GM12878 (cell line): ENCODE data around the gene CD96. TPM values are rescaled to one million over a fixed set of nuclear protein-coding genes. Genes with fewer than 3 reads are reported as not detected.

Experiments
- BACH1 ChIP-seq: fragments of 450-650 bp; IDR thresholded peaks from 2 replicates; pipeline ENCODE4 v1.6.1; 2017; ENCODE audit warnings: mild to moderate bottlenecking, borderline replicate concordance
- CUX1 ChIP-seq: IDR thresholded peaks from 2 replicates; pipeline ENCODE4 v1.6.1; 2012; ENCODE audit warnings: improper control_type of control experiment, low read depth, low read length; ENCODE audit not compliant: insufficient replicate concordance
- E2F4 ChIP-seq: IDR thresholded peaks from 2 replicates; pipeline ENCODE4 v1.6.1; 2012; ENCODE audit warnings: low read depth, low read length, improper control_type of control experiment
- ESRRA ChIP-seq: IDR thresholded peaks from 2 replicates; pipeline ENCODE4 v1.6.1; 2012; ENCODE audit warnings: mild to moderate bottlenecking, low read length, improper control_type of control experiment
- GABPA ChIP-seq: IDR thresholded peaks from 2 replicates; pipeline ENCODE4 v1.6.1; 2014; ENCODE audit warnings: antibody characterized with exemption, low read depth, mild to moderate bottlenecking, inconsistent platforms
- IKZF2 ChIP-seq, 2 experiments: fragments of 450-650 bp; IDR thresholded peaks; 2 replicates each; pipeline ENCODE4 v1.6.1; 2017; ENCODE audit warnings: mild to moderate bottlenecking in 2 of 2, moderate library complexity in 2 of 2
- IRF5 ChIP-seq: fragments of 450-650 bp; IDR thresholded peaks from 2 replicates; pipeline ENCODE4 v1.6.1; 2017; ENCODE audit warnings: borderline replicate concordance
- LARP7 ChIP-seq: fragments of 450-650 bp; IDR thresholded peaks from 2 replicates; pipeline ENCODE4 v1.6.1; 2017; ENCODE audit warnings: mild to moderate bottlenecking
- MEF2B ChIP-seq: fragments of 450-650 bp; IDR thresholded peaks from 2 replicates; pipeline ENCODE4 v1.6.1; 2018; ENCODE audit warnings: mild to moderate bottlenecking, moderate library complexity; ENCODE audit not compliant: partially characterized antibody, poor library complexity, severe bottlenecking
- MTA2 ChIP-seq: fragments of 450-650 bp; IDR thresholded peaks from 2 replicates; pipeline ENCODE4 v1.6.1; 2016; ENCODE audit warnings: low read depth, mild to moderate bottlenecking, moderate library complexity
- NFYB ChIP-seq: IDR thresholded peaks from 2 replicates; pipeline ENCODE4 v1.6.1; 2011; ENCODE audit warnings: low read depth, mild to moderate bottlenecking, low read length, improper control_type of control experiment, moderate library complexity; ENCODE audit not compliant: insufficient read depth
- POU2F2 ChIP-seq: IDR thresholded peaks from 3 replicates; pipeline ENCODE4 v1.6.1; 2011; ENCODE audit warnings: low read depth, mild to moderate bottlenecking, low read length, borderline replicate concordance
- PRDM15 ChIP-seq: fragments of 450-650 bp; formaldehyde crosslinking; IDR thresholded peaks from 2 replicates; pipeline ENCODE4 v1.4.0; 2020; ENCODE audit warnings: mild to moderate bottlenecking, moderate library complexity
- RUNX3 ChIP-seq: IDR thresholded peaks from 2 replicates; pipeline ENCODE4 v1.6.1; 2012; ENCODE audit warnings: low read length, inconsistent platforms
- SREBF1 ChIP-seq: IDR thresholded peaks from 2 replicates; pipeline ENCODE4 v1.6.1; 2012; ENCODE audit warnings: mild to moderate bottlenecking, low read length
- TARDBP ChIP-seq: IDR thresholded peaks from 2 replicates; pipeline ENCODE4 v1.6.1; 2016; ENCODE audit warnings: borderline replicate concordance
- ZNF274 ChIP-seq: IDR thresholded peaks from one replicate; pipeline ENCODE4 v1.8.0; 2011; ENCODE audit not compliant: insufficient read length, insufficient read depth
- polyA plus RNA-seq, 11 experiments: library from polyadenylated mRNA; depleted of rRNA in 4 of 11; unstranded in 6 of 11; stranded (reverse) in 5 of 11; fragments of >200 nt; fragmentation: Nextera tagmentation in 4 of 11; fragmentation: Illumina TruSeq in 1 of 11; extraction: Ambion mirVana in 4 of 11; extraction: Trizol in 1 of 11; gene quantifications; 1 replicate in 1 of 11; 2 replicates in 10 of 11; pipeline versions ENCODE4 v1.2.1 to v1.2.3, GENCODE V29; 2011 to 2016; ENCODE audit warnings: inconsistent platforms in 2 of 11, missing spikeins in 2 of 11, low read depth in 1 of 11
- total RNA-seq, 4 experiments: library from RNA; depleted of rRNA in 3 of 4; stranded (reverse); fragments of >200 nt in 3 of 4; fragmentation: Illumina TruSeq in 1 of 4; extraction: Trizol in 1 of 4; gene quantifications; 2 replicates each; pipeline versions ENCODE4 v1.2.1 to v1.2.3, GENCODE V29; 2013 to 2021

The CD96 gene
- total and polyA plus RNA-seq, 10 of the 15 experiments (the other 5 are each of a cell fraction or from before 2014, with no cell fraction given): 0.13 to 10.1 (median 0.47) TPM

- TF ChIP-seq CUX1 (peak; percentile 49), SREBF1 (no peak), IRF5 (no peak), PRDM15 (CRISPR knock-in tag) (no peak), TARDBP (no peak), MTA2 (peak; percentile 42; the same call in 1 of the 2 replicates), POU2F2 (no peak), BACH1 (no peak), RUNX3 (peak; percentile 47), E2F4 (no peak), MEF2B (no peak), IKZF2 (IDR thresholded peaks at IDR 0.05) (peak; percentile 27 to 40; a peak in 2 of 4 replicates), GABPA (no peak), ESRRA (no peak), LARP7 (no peak), ZNF274 (no peak), NFYB (no peak)
Measured at GRCh38 chr3:111541911-111542483, at the start of gene CD96 (continued).
